Neutrophil (primary cell): ENCODE measurements around the gene SHQ1.
"Not testable (repeated sequence)": the region's sequence is repeated elsewhere in the genome, so short reads cannot be mapped to it uniquely, and the experiment has no call there.

Experiments
- H3K27ac ChIP-seq: fragments of 200-600 bp; sonication (generic); 2 replicates; pipeline ENCODE4 v1.5.1; 2016; ENCODE audit warnings: mild to moderate bottlenecking, moderate library complexity
- H3K27me3 ChIP-seq: fragments of 200-600 bp; sonication (generic); 2 replicates; pipeline ENCODE4 v1.6.0; 2016; ENCODE audit warnings: mild to moderate bottlenecking
- H3K36me3 ChIP-seq: fragments of 200-600 bp; sonication (generic); 2 replicates; pipeline ENCODE4 v1.5.1; 2017
- H3K4me1 ChIP-seq, 2 experiments: fragments of 200-600 bp in 1 of 2; sonication (generic) in 1 of 2; 1 replicate in 1 of 2; 2 replicates in 1 of 2; pipeline versions ENCODE4 v1.5.1 to v1.6.1; 2013 to 2016; ENCODE audit warnings: low read depth in 1 of 2, low read length in 1 of 2, mild to moderate bottlenecking in 1 of 2, moderate library complexity in 1 of 2; ENCODE audit not compliant: control insufficient read depth in 1 of 2, insufficient read depth in 1 of 2
- H3K4me3 ChIP-seq, 2 experiments: fragments of 200-600 bp in 1 of 2; sonication (generic) in 1 of 2; 1 replicate in 1 of 2; 2 replicates in 1 of 2; pipeline ENCODE4 v1.5.1; 2013 to 2016; ENCODE audit warnings: low read depth in 1 of 2, low read length in 1 of 2, mild to moderate bottlenecking in 1 of 2, moderate library complexity in 1 of 2
- H3K9me3 ChIP-seq: fragments of 200-600 bp; sonication (generic); 2 replicates; pipeline ENCODE4 v1.5.1; 2016
- TF ChIP-seq, protein P1 (sequence below): fragments of 200-600 bp; sonication (generic); IDR thresholded peaks from 2 replicates; pipeline ENCODE4 v1.5.1; 2016; ENCODE audit warnings: antibody characterized with exemption

The SHQ1 gene

DNA sequence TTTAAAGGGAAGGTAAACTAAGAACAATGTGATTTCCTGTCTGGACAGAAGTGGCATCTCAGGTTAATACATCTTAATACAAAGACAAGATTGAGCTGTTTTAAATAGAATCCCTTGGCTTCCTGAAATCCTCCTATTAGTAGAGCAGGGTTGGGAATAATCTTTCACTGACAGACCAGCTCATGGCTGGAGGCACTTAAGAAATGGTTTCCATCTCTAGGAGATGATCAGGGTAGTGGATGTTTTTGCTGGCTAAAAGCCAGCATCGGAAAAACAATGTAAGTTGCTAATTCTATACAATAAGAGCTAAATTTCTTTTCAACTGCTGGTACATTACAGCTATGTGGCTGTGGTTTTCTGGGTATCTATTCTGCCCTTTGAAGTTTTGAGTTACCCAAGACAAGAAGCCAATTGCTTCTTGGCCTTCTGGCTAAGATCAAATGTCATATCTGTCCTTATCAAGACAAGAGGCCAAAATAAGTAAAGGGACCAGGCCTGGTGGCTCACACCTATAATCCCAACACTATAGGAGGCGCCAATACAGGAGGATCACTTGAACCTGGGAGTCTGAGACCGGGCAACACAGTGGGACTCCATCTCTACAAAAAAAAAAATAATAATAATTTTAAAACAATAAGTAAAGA lies 49.6 kb downstream of the SHQ1 start:
- peaks cover 12 to 14% of the 10 kb centered on the region in 2 experiments for H3K4me1 ChIP-seq
- H3K27me3 ChIP-seq = no peaks in the 10 kb centered on the region
- H3K4me3 ChIP-seq = no peak overlapping the region
- H3K9me3 ChIP-seq = no peaks in the 10 kb centered on the region
- H3K27ac ChIP-seq = no peak overlapping the region
- TF ChIP-seq, protein P1, sequence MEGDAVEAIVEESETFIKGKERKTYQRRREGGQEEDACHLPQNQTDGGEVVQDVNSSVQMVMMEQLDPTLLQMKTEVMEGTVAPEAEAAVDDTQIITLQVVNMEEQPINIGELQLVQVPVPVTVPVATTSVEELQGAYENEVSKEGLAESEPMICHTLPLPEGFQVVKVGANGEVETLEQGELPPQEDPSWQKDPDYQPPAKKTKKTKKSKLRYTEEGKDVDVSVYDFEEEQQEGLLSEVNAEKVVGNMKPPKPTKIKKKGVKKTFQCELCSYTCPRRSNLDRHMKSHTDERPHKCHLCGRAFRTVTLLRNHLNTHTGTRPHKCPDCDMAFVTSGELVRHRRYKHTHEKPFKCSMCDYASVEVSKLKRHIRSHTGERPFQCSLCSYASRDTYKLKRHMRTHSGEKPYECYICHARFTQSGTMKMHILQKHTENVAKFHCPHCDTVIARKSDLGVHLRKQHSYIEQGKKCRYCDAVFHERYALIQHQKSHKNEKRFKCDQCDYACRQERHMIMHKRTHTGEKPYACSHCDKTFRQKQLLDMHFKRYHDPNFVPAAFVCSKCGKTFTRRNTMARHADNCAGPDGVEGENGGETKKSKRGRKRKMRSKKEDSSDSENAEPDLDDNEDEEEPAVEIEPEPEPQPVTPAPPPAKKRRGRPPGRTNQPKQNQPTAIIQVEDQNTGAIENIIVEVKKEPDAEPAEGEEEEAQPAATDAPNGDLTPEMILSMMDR = no peak
- no peaks in the 10 kb centered on the region for H3K36me3 ChIP-seq

DNA sequence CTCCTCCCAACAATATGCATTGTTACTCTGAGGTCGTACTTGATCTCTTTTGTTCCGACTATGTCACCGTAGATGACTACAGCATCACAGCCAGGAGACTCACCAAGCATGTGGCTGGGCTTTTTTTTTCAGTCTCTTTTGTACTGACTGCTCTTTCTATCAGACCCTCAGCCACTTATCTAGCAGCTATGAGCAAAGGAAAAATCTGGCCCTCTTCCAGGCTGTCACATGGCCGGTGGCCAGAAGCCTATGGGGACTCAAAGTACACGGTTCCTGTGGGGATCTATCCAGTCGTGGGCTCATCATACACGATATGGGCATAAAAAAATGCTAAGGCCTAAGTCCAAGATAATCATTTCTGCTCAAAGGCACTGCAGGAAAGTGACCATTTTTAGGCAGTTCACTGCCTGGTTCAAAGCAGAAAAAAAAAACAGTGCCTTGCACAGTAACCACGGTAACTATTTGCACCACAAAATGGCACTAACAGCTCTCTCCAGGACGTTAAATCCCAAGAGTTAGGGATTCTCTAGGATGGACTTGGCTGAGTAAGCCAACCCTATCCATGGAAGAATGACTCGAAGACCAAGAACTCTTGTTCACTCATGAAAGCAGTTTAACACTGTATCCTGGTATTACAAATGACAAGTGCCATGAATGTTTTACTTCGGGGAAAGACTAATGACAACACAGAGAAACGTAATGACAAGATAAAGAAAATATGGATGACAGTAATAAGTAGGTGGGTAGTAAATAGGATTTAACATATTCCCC lies 50.3 kb downstream of the SHQ1 start:
- no peak overlapping the region for H3K4me3 ChIP-seq
- TF ChIP-seq, protein P1 = no peak
- H3K4me1 ChIP-seq = peaks cover 12 to 14% of the 10 kb centered on the region in 2 experiments
- H3K27me3 ChIP-seq = no peaks in the 10 kb centered on the region
- no peak overlapping the region for H3K27ac ChIP-seq
- H3K36me3 ChIP-seq = no peaks in the 10 kb centered on the region
- H3K9me3 ChIP-seq = no peaks in the 10 kb centered on the region

DNA sequence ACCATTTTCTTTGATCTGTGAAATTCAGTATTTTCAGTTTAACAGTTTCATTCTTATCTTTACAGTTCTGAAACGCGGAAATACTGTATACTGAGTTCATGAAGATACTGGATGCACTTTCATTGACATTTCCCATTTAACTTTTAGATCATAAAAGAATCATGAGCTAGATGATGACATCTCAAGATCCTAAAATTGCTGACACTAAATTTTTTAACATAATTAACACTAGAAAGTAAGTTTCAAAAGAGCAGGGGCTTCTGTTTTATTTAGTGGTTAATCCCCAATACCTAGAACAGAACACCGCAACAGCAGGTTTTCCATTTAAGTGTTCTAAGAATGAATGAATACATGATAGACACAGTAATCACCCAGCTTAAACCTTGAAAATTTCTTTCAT lies 54.2 kb downstream of the SHQ1 start:
- TF ChIP-seq, protein P1 = no peak
- no peak overlapping the region for H3K4me3 ChIP-seq
- peaks cover 12 to 14% of the 10 kb centered on the region in 2 experiments for H3K4me1 ChIP-seq
- H3K9me3 ChIP-seq = no peaks in the 10 kb centered on the region
- no peak overlapping the region for H3K27ac ChIP-seq
- no peaks in the 10 kb centered on the region for H3K27me3 ChIP-seq
- no peaks in the 10 kb centered on the region for H3K36me3 ChIP-seq

DNA sequence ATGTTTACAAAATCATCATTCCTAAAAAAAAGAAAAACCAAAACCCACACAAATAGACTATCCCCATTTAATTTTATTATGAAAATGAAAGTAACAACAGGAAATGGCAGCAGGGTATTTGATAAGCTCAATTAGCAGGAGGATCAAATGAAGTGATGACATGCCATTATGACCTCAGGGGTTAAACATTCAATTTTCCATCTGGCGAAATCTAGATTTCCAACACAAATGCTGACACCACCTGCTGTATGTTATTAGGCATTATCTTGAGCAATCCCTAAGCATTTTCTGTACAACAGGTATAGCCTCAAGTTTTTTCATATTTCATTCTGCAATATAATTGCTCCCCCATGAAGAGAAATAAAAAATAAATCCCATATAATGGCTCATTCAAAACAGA lies 57.1 kb downstream of the SHQ1 start:
- H3K27ac ChIP-seq = no peak overlapping the region
- no peaks in the 10 kb centered on the region for H3K36me3 ChIP-seq
- no peak overlapping the region for H3K4me3 ChIP-seq
- H3K4me1 ChIP-seq = peaks cover 12 to 14% of the 10 kb centered on the region in 2 experiments
- no peaks in the 10 kb centered on the region for H3K27me3 ChIP-seq
- TF ChIP-seq, protein P1 = no peak
- no peaks in the 10 kb centered on the region for H3K9me3 ChIP-seq

DNA sequence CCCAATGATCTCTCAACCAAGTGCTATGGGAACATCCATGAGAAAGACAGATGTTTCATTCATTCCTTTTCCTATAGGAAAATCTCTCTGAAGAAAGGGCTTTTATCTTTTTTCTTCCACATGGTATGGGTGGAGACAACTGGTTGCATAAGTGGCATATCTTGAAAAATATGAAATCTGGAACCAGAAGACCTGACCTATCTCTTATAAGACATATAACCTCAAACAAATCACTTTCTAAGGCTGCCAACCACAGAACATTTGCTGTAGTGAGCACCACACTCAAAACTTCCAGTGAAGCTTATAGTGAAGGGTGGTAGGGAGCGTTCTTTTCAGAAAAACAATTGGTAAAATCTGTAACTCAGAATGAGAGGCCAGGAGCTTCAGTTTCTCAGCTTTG lies 58.5 kb downstream of the SHQ1 start:
- Histone ChIP-seq H3K4me1 (peaks cover 2 to 4% of the 10 kb centered on the region in 2 experiments), H3K9me3 (no peaks in the 10 kb centered on the region), H3K27ac (no peak overlapping the region), H3K27me3 (no peaks in the 10 kb centered on the region), H3K4me3 (no peak overlapping the region), H3K36me3 (no peaks in the 10 kb centered on the region)
- TF ChIP-seq, protein P1 = no peak

DNA sequence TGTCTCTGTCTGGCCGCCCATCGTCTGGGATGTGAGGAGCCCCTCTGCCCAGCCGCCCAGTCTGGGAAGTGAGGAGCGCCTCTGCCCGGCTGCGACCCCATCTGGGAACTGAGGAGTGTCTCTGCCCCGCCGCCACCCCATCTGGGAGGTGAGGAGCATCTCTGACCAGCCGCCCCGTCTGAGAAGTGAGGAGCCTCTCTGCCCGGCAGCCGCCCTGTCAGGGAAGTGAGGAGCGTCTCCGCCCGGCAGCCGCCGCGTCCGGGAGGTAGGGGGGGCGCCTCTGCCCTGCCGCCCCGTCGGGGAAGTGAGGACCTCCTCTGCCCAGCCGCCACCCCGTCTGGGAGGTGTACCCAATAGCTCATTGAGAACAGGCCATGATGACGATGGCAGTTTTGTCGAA lies 60.0 kb downstream of the SHQ1 start:
- H3K27me3 ChIP-seq, H3K36me3 ChIP-seq, H3K9me3 ChIP-seq, H3K4me1 ChIP-seq, H3K4me3 ChIP-seq, H3K27ac ChIP-seq: not testable (repeated sequence)
